Measurements from ENCODE around the gene CACNB1.

CACNB1 gene

GRCh38 chr17:39123627-39124026 is 73.8 kb downstream of the CACNB1 start:
- no peak for DNase-seq (ENCODE audit: low spot score)
